HK-2 (cell line): ENCODE results near the gene KRIT1.

ENCODE experiments used
- DNase-seq: peaks from one replicate; pipeline ENCODE4 v3.0.0-alpha.2; 2018; ENCODE audit not compliant: unreplicated experiment

Gene KRIT1

GRCh38 chr7:92155108-92155739, 90.5 kb downstream of the KRIT1 start:
- DNase-seq, result no peak

- DNase-seq, result no peak
Observed at GRCh38 chr7:92150450-92151017, 95.2 kb downstream of the KRIT1 start.

GRCh38 chr7:92149736-92150239, 95.9 kb downstream of the KRIT1 start:
- no peak for DNase-seq
